ENCODE results near the gene CCDC146.

CCDC146 gene

DNA sequence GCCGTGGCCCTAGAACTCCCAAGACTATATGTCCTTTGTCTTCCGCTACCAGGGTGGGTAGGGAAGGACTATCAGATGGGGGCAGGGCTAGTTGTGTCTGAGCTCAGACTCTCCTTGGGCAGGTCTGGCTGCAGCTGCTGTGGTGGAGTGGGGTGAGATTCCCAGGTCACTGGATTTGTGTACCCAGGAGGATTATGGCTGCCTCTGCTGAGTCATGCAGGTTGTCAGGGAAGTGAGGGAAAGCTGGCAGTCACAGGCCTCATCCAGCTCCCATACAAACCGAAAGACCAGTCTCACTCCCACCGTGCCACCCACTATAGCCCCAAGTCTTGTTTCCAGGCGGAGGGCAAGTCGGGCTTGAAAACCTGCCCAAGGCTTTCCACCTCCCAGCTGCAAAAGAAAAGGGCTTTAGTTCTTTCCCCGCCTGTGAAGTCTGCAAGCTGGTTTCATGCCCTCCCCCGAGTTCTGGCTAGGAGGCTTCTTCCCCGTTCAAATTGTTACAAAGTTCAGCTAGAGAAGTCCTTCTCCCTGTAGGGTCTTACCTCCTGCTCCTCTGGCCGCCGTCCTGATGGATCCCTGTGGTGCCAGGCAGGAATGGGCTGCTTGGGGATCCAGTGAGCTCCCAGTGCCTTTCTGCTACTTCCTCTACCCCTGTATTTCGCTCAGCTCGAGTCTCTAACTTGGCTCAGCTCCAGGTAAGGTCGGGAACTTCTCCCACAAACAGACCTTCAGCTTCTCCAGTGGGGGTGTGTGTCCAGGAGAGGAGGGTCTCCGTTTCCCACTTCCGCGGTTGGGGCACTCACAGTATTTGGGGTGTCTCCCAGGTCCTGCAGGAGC, 184.0 kb downstream of the CCDC146 start:
- Histone ChIP-seq H4K91ac (ENCODE audit: low read depth, low read length, poor library complexity) (no peak overlapping the region), H3K27ac (replicated peaks; ENCODE audit: low read length) (no peak overlapping the region), H3K79me1 (ENCODE audit: low read depth, low read length) (no peaks in the 10 kb centered on the region), H3K9ac (ENCODE audit: low read depth, low read length, poor library complexity) (no peak overlapping the region), H2AK5ac (ENCODE audit: low read depth, low read length) (no peak overlapping the region), H3K14ac (ENCODE audit: low read length) (no peak overlapping the region), H3K27me3 (ENCODE audit: control insufficient read depth in 3 of 3, insufficient read depth in 3 of 3, low read depth in 1 of 3, low read length in 3 of 3) (no peaks in the 10 kb centered on the region), H4K8ac (ENCODE audit: low read depth, low read length) (no peak overlapping the region), H2AFZ (ENCODE audit: low read length) (peak overlapping the region; percentile 1), H3K4ac (ENCODE audit: low read length) (no peak overlapping the region), H3K36me3 (replicated peaks in 1 of 2; ENCODE audit: control insufficient read depth in 2 of 2, insufficient read depth in 2 of 2, low read length in 2 of 2) (no peaks in the 10 kb centered on the region), H2BK15ac (ENCODE audit: low read length) (no peak overlapping the region), H3K23ac (ENCODE audit: low read depth, low read length, poor library complexity) (no peak overlapping the region), H3K4me1 (ENCODE audit: control insufficient read depth in 2 of 2, insufficient read depth in 1 of 2, low read depth in 1 of 2, low read length in 2 of 2) (no peaks in the 10 kb centered on the region), H2BK120ac (ENCODE audit: low read depth, low read length) (no peak overlapping the region), H3K18ac (ENCODE audit: low read length) (no peak overlapping the region), H3K4me2 (ENCODE audit: insufficient read depth, low read length, poor library complexity, severe bottlenecking) (no peak overlapping the region), H3K9me3 (replicated peaks in 1 of 2; ENCODE audit: control insufficient read depth in 2 of 2, insufficient read depth in 1 of 2, low read depth in 1 of 2, low read length in 2 of 2) (peaks cover 0 to 2% of the 10 kb centered on the region in 2 donors), H2BK5ac (ENCODE audit: low read length) (no peak overlapping the region), H2BK12ac (ENCODE audit: low read length) (no peak overlapping the region), H3K4me3 (ENCODE audit: low read length in 2 of 2) (no peak overlapping the region)
- no CpG with 5 or more reads among the region's 17 CpGs for WGBS, 2 donors (ENCODE audit: extremely low coverage in 2 of 2, insufficient read length in 2 of 2, insufficient replicate concordance in 1 of 2)
- DNase-seq (ENCODE audit: low spot score), result no peak

GRCh38 chr7:77308792-77309191, 186.4 kb downstream of the CCDC146 start:
- no peak for DNase-seq (ENCODE audit: low spot score)
- peaks cover 0 to 2% of the 10 kb centered on the region in 2 donors for H3K9me3 ChIP-seq (replicated peaks in 1 of 2; ENCODE audit: control insufficient read depth in 2 of 2, insufficient read depth in 1 of 2, low read depth in 1 of 2, low read length in 2 of 2)
- no peak overlapping the region for H3K4ac ChIP-seq (ENCODE audit: low read length)
- no peak overlapping the region for H2BK12ac ChIP-seq (ENCODE audit: low read length)
- no peak overlapping the region for H2BK5ac ChIP-seq (ENCODE audit: low read length)
- H3K4me1 ChIP-seq (ENCODE audit: control insufficient read depth in 2 of 2, insufficient read depth in 1 of 2, low read depth in 1 of 2, low read length in 2 of 2), result no peaks in the 10 kb centered on the region
- no CpG with 5 or more reads among the region's 4 CpGs for WGBS, 2 donors (ENCODE audit: extremely low coverage in 2 of 2, insufficient read length in 2 of 2, insufficient replicate concordance in 1 of 2)
- H2BK15ac ChIP-seq (ENCODE audit: low read length), result no peak overlapping the region
- no peak overlapping the region for H2AK5ac ChIP-seq (ENCODE audit: low read depth, low read length)
- H3K9ac ChIP-seq (ENCODE audit: low read depth, low read length, poor library complexity), result no peak overlapping the region
- no peak overlapping the region for H4K91ac ChIP-seq (ENCODE audit: low read depth, low read length, poor library complexity)
- no peaks in the 10 kb centered on the region for H3K79me1 ChIP-seq (ENCODE audit: low read depth, low read length)
- no peak overlapping the region for H3K14ac ChIP-seq (ENCODE audit: low read length)
- no peak overlapping the region for H3K4me2 ChIP-seq (ENCODE audit: insufficient read depth, low read length, poor library complexity, severe bottlenecking)
- H3K18ac ChIP-seq (ENCODE audit: low read length), result no peak overlapping the region
- H3K4me3 ChIP-seq (ENCODE audit: low read length in 2 of 2), result no peak overlapping the region
- no peaks in the 10 kb centered on the region for H3K36me3 ChIP-seq (replicated peaks in 1 of 2; ENCODE audit: control insufficient read depth in 2 of 2, insufficient read depth in 2 of 2, low read length in 2 of 2)
- H3K23ac ChIP-seq (ENCODE audit: low read depth, low read length, poor library complexity), result no peak overlapping the region
- no peak overlapping the region for H3K27ac ChIP-seq (replicated peaks; ENCODE audit: low read length)
- no peak overlapping the region for H4K8ac ChIP-seq (ENCODE audit: low read depth, low read length)
- H2BK120ac ChIP-seq (ENCODE audit: low read depth, low read length), result no peak overlapping the region
- H2AFZ ChIP-seq (ENCODE audit: low read length), result no peak overlapping the region
- H3K27me3 ChIP-seq (ENCODE audit: control insufficient read depth in 3 of 3, insufficient read depth in 3 of 3, low read depth in 1 of 3, low read length in 3 of 3), result no peaks in the 10 kb centered on the region

DNA sequence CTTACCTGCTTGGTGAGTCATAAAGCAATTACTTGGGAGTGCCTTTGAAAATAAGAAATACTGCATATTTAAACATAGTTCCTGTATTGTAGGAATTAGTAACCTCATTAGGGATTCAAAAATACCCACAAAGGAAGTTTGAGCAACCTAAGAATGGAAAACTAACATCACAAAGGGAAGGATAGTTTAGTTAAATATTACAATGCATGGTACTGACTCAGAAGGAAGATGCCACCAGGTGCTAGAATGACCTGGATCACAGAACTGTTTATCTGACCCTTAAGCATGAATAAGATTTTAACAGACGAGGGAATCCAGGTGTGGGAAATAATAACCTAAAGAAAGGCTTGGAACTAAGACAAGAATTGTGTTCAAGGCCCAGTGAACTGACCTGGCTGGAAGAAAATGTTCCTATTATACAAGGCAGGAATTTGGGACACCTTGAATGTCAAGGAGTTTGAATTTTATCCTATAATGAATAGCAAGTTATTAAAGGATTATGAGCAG, 187.4 kb downstream of the CCDC146 start:
- Histone ChIP-seq H3K9ac (ENCODE audit: low read depth, low read length, poor library complexity) (no peak overlapping the region), H3K36me3 (replicated peaks in 1 of 2; ENCODE audit: control insufficient read depth in 2 of 2, insufficient read depth in 2 of 2, low read length in 2 of 2) (no peaks in the 10 kb centered on the region), H2BK15ac (ENCODE audit: low read length) (no peak overlapping the region), H2BK12ac (ENCODE audit: low read length) (no peak overlapping the region), H3K14ac (ENCODE audit: low read length) (no peak overlapping the region), H3K27ac (replicated peaks; ENCODE audit: low read length) (no peak overlapping the region), H2BK5ac (ENCODE audit: low read length) (no peak overlapping the region), H3K27me3 (ENCODE audit: control insufficient read depth in 3 of 3, insufficient read depth in 3 of 3, low read depth in 1 of 3, low read length in 3 of 3) (no peaks in the 10 kb centered on the region), H4K91ac (ENCODE audit: low read depth, low read length, poor library complexity) (no peak overlapping the region), H3K9me3 (replicated peaks in 1 of 2; ENCODE audit: control insufficient read depth in 2 of 2, insufficient read depth in 1 of 2, low read depth in 1 of 2, low read length in 2 of 2) (peaks cover 0 to 2% of the 10 kb centered on the region in 2 donors), H4K8ac (ENCODE audit: low read depth, low read length) (no peak overlapping the region), H3K79me1 (ENCODE audit: low read depth, low read length) (no peaks in the 10 kb centered on the region), H3K18ac (ENCODE audit: low read length) (no peak overlapping the region), H3K4ac (ENCODE audit: low read length) (no peak overlapping the region), H3K23ac (ENCODE audit: low read depth, low read length, poor library complexity) (no peak overlapping the region), H2AK5ac (ENCODE audit: low read depth, low read length) (no peak overlapping the region), H3K4me3 (ENCODE audit: low read length in 2 of 2) (no peak overlapping the region), H3K4me1 (ENCODE audit: control insufficient read depth in 2 of 2, insufficient read depth in 1 of 2, low read depth in 1 of 2, low read length in 2 of 2) (no peaks in the 10 kb centered on the region), H2BK120ac (ENCODE audit: low read depth, low read length) (no peak overlapping the region), H3K4me2 (ENCODE audit: insufficient read depth, low read length, poor library complexity, severe bottlenecking) (no peak overlapping the region), H2AFZ (ENCODE audit: low read length) (no peak overlapping the region)
- WGBS, 2 donors (ENCODE audit: extremely low coverage in 2 of 2, insufficient read length in 2 of 2, insufficient replicate concordance in 1 of 2), result no CpG with 5 or more reads among the region's 1 CpG
- DNase-seq (ENCODE audit: low spot score), result no peak

DNA sequence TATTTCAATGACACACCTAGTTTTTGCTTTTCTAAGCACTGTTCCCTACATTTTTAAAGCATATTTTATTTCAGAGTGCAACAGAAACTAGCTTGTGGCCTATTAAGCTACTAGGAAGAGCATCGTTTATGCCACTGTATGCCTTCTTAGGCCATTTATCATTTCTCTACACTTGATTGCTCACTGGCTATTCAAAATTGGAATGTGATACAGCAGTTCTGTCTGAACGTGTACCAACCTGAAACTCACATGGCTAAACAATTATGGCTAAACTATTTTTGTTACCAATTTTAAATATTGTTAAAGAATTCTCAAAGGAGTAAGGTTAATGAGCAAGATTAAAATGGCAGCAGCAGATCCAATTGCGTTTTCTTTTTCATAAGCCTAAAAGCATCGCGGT, 188.6 kb downstream of the CCDC146 start:
- Histone ChIP-seq H3K4me2 (ENCODE audit: insufficient read depth, low read length, poor library complexity, severe bottlenecking) (no peak overlapping the region), H3K4me1 (ENCODE audit: control insufficient read depth in 2 of 2, insufficient read depth in 1 of 2, low read depth in 1 of 2, low read length in 2 of 2) (no peaks in the 10 kb centered on the region), H3K18ac (ENCODE audit: low read length) (no peak overlapping the region), H2BK15ac (ENCODE audit: low read length) (no peak overlapping the region), H2BK12ac (ENCODE audit: low read length) (no peak overlapping the region), H2AFZ (ENCODE audit: low read length) (no peak overlapping the region), H4K8ac (ENCODE audit: low read depth, low read length) (no peak overlapping the region), H4K91ac (ENCODE audit: low read depth, low read length, poor library complexity) (no peak overlapping the region), H3K9me3 (replicated peaks in 1 of 2; ENCODE audit: control insufficient read depth in 2 of 2, insufficient read depth in 1 of 2, low read depth in 1 of 2, low read length in 2 of 2) (peaks cover 0 to 2% of the 10 kb centered on the region in 2 donors), H3K4me3 (ENCODE audit: low read length in 2 of 2) (no peak overlapping the region), H2BK120ac (ENCODE audit: low read depth, low read length) (no peak overlapping the region), H3K36me3 (replicated peaks in 1 of 2; ENCODE audit: control insufficient read depth in 2 of 2, insufficient read depth in 2 of 2, low read length in 2 of 2) (no peaks in the 10 kb centered on the region), H3K14ac (ENCODE audit: low read length) (no peak overlapping the region), H3K4ac (ENCODE audit: low read length) (no peak overlapping the region), H3K9ac (ENCODE audit: low read depth, low read length, poor library complexity) (no peak overlapping the region), H2AK5ac (ENCODE audit: low read depth, low read length) (no peak overlapping the region), H3K27ac (replicated peaks; ENCODE audit: low read length) (no peak overlapping the region), H3K27me3 (ENCODE audit: control insufficient read depth in 3 of 3, insufficient read depth in 3 of 3, low read depth in 1 of 3, low read length in 3 of 3) (no peaks in the 10 kb centered on the region), H3K79me1 (ENCODE audit: low read depth, low read length) (no peaks in the 10 kb centered on the region), H2BK5ac (ENCODE audit: low read length) (no peak overlapping the region), H3K23ac (ENCODE audit: low read depth, low read length, poor library complexity) (no peak overlapping the region)
- no CpG with 5 or more reads among the region's 5 CpGs for WGBS, 2 donors (ENCODE audit: extremely low coverage in 2 of 2, insufficient read length in 2 of 2, insufficient replicate concordance in 1 of 2)
- no peak for DNase-seq (ENCODE audit: low spot score)
